M059J (cell line): ENCODE results near the gene TIMM22. TPM values are rescaled to one million over a fixed set of nuclear protein-coding genes. Genes with fewer than 3 reads are reported as not detected.

Source experiments
- DNase-seq: peaks from one replicate; pipeline ENCODE4 v3.0.0-alpha.2; 2012; ENCODE audit warnings: low read depth
- total RNA-seq: library from RNA; depleted of rRNA; stranded (reverse); fragments of >200 nt; shearing (Covaris generic); gene quantifications from 2 replicates; pipeline ENCODE4 v1.2.3, GENCODE V29; 2014

TIMM22 gene
- total RNA-seq, 1 experiment from 2014 or later = 19.2 TPM

GRCh38 chr17:1001640-1002411, 4.9 kb downstream of the TIMM22 start:
- DNase-seq = peak; percentile 58

- no peak for DNase-seq
Measured at GRCh38 chr17:1002412-1002753, 5.5 kb downstream of the TIMM22 start.

GRCh38 chr17:1002771-1003555, 6.0 kb downstream of the TIMM22 start:
- DNase-seq = no peak

GRCh38 chr17:1003633-1003971, 6.7 kb downstream of the TIMM22 start:
- no peak for DNase-seq

GRCh38 chr17:1003972-1004768, 7.2 kb downstream of the TIMM22 start:
- no peak for DNase-seq

- no peak for DNase-seq
Measured at GRCh38 chr17:1004769-1005295, 7.9 kb downstream of the TIMM22 start.

- peak; percentile 33 for DNase-seq
Measured at GRCh38 chr17:1005361-1005946, 8.5 kb downstream of the TIMM22 start.

GRCh38 chr17:1006054-1006453, 9.1 kb downstream of the TIMM22 start:
- DNase-seq = no peak

GRCh38 chr17:1007310-1008007, 10.5 kb downstream of the TIMM22 start:
- DNase-seq = no peak

- DNase-seq = no peak
Measured at GRCh38 chr17:1008008-1008761, 11.3 kb downstream of the TIMM22 start.

- DNase-seq = no peak
Measured at GRCh38 chr17:1009229-1010085, 12.5 kb downstream of the TIMM22 start.

- DNase-seq = no peak
Measured at GRCh38 chr17:1010086-1010450, 13.1 kb downstream of the TIMM22 start.

GRCh38 chr17:1010586-1010985, 13.7 kb downstream of the TIMM22 start:
- DNase-seq = no peak

- no peak for DNase-seq
Measured at GRCh38 chr17:1011138-1011537, 14.2 kb downstream of the TIMM22 start.

- no peak for DNase-seq
Measured at GRCh38 chr17:1011760-1012735, 15.1 kb downstream of the TIMM22 start.

- DNase-seq = no peak
Measured at GRCh38 chr17:1012823-1013728, 16.1 kb downstream of the TIMM22 start.

- DNase-seq = no peak
Measured at GRCh38 chr17:1013729-1014090, 16.8 kb downstream of the TIMM22 start.
